GM15510 (cell line): ENCODE measurements around the gene C12orf76.

Experiments
- POLR2A ChIP-seq: IDR thresholded peaks from 3 replicates; pipeline ENCODE4 v1.6.1; 2011; ENCODE audit warnings: borderline replicate concordance; ENCODE audit not compliant: insufficient read length; ENCODE audit errors: extremely low read depth

The C12orf76 gene

DNA sequence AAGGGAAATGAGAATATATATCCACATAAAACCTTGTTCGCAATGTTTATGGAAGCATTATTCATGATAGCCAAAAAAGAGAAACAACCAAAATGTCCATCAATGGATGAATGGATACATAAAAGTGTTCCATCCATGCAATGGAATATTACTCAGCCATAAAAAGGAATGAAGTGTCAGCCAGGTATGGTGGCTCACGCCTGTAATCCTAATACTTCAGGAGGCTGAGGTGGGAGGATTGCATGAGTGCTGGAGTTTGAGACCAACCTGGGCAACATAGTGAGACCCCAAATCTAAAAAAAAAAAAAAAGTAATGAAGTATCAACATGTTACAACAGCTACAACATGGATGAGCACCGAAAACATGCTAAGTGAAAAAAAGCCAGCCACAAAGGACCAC is 23.6 kb upstream of the C12orf76 start:
- TF ChIP-seq POLR2A, result no peak

DNA sequence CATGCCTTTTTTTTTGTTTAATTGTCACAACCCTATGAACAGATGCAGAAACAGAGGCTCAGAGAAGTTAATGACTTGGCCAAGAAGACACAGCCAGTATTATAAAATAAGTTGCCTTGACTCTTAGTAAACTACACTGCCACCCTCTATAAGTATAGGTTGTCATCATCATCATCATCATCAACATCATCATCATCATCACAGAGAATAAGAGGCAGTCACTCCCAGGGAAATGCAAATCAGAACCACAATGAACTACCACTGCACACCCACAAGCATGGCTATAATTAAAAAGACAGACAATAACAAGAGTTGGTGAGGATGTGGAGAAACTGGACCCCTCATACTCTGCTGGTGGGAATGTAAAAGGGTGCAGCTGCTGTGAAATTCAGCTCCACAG is 23.2 kb upstream of the C12orf76 start:
- no peak for TF ChIP-seq POLR2A

DNA sequence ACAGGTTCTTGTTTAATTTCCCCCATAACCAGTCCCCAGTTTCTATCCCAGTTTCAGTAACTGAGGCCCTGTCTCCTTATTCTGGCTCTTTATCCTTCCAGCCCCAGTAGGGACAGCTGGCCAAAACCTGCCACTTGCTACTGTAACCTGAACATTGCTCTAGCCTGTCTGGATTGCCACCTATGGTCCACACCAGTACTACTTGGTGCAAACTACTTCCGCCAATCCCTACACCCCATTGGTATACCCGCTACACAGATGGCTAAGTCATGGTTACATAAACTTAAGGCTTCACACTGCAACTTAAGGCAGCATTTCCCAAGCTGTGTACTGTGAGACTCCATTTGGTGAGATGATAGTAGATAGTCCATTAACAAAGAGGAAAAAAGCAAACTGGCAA is 20.3 kb upstream of the C12orf76 start:
- no peak for TF ChIP-seq POLR2A

DNA sequence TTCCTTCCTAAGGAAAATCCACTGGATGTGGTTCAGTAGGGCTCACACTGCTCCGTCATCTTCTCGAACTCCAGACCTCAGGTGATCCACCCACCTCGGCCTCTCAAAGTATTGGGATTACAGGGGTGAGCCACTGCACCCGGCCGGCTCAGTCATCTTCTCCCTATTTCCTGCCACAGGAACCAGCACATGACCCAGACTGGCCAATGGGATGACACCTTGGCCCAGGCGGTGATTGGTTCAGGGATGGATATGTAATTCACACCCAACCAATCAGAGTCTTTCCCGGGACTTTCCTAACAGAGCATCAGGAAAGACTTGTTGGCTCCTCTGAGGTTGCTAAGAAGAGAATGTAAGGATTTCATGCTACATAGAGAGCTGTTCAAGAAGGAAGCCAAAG is 19.2 kb upstream of the C12orf76 start:
- no peak for TF ChIP-seq POLR2A

GRCh38 chr12:110065540-110065939 is 17.2 kb upstream of the C12orf76 start:
- TF ChIP-seq POLR2A, result no peak

DNA sequence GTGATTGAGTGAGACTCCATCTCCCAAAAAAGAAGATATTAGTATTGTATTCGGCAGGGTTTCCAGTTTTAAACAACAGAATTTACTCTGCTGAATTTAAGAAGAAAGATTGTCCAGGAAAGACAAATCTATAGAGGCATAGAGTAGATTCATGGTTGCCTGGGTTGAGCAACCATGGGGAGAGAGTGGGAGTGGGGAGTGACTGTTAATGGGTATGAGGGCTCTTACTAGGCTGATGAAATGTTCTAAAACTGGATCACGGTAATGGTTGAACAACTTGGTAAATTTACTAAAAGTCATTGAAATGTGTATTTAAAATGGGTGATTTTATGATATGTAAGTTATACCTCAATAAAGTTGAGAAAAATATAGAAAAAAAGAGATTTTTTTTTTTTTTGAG is 13.9 kb upstream of the C12orf76 start:
- no peak for TF ChIP-seq POLR2A

- no peak for TF ChIP-seq POLR2A
Observed at GRCh38 chr12:110059651-110060000, 11.3 kb upstream of the C12orf76 start.

GRCh38 chr12:110058875-110059615 is 10.7 kb upstream of the C12orf76 start:
- TF ChIP-seq POLR2A, result no peak

- TF ChIP-seq POLR2A, result no peak
Observed at GRCh38 chr12:110050927-110051326, 2.6 kb upstream of the C12orf76 start.

GRCh38 chr12:110047297-110047940 is 903 bp downstream of the C12orf76 start:
- TF ChIP-seq POLR2A, result no peak

- TF ChIP-seq POLR2A, result no peak
Observed at GRCh38 chr12:110046451-110047187, 1.7 kb downstream of the C12orf76 start.

- no peak for TF ChIP-seq POLR2A
Observed at GRCh38 chr12:110042264-110042663, 6.1 kb downstream of the C12orf76 start.

GRCh38 chr12:110039085-110039807 is 9.1 kb downstream of the C12orf76 start:
- no peak for TF ChIP-seq POLR2A

DNA sequence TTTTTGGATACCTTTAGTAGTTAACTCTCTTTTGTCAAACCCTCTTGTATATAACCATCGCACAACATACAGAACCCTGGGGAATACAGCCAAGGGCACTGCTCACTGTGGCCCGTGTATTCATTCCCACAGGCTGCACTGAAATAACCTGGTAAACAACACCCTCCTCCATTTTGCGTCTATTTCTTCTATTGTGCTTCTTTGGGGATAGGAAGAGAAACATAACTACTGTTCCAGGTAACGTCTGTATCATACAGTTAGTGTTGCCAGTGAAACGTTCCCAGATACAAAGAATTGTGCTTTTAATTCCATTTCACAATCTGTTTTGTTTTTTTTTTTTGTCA is 9.6 kb downstream of the C12orf76 start:
- TF ChIP-seq POLR2A, result no peak

DNA sequence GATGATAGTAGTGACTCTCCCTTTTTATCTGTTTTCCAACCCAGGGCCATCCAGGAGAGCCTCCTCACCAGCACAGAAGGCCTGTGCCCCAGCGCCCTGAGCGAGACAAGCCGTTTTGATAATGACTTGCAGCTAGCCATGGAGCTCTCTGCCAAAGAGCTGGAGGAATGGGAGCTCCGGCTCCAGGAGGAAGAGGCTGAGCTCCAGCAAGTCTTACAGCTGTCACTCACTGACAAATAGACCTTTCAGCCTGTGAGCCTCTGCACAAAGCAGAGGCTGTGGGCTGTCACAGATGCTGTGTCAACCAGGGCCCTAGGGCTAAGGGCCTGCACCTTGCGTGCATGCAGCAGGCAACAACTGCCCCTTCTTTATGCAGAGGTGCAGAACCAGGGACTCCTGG is 11.0 kb downstream of the C12orf76 start:
- TF ChIP-seq POLR2A, result no peak
